Lower lobe of right lung (tissue), 2 donors: Measurements from ENCODE around the gene LRRC43. TPM values are rescaled to one million over a fixed set of nuclear protein-coding genes. Genes with fewer than 3 reads are reported as not detected.
A peak's percentile ranks its signal among the peaks of the same experiment; 100 is the strongest.

Experiments
- ATAC-seq, 2 donors: fragments of 200-7000 bp; cut with Tn5 transposase; one replicate each; pipeline ENCODE4 v1.9.1; 2020 to 2022; ENCODE audit warnings: mild to moderate bottlenecking in 2 of 2, moderate library complexity in 2 of 2
- DNase-seq: peaks from one replicate; pipeline ENCODE4 v3.0.0-alpha.2; 2020
- H3K27ac ChIP-seq: fragments of 200-600 bp; one replicate; pipeline ENCODE4 v1.8.0; 2022
- H3K27me3 ChIP-seq: fragments of 200-600 bp; one replicate; pipeline ENCODE4 v1.8.0; 2022; ENCODE audit warnings: low read depth
- H3K36me3 ChIP-seq: fragments of 200-600 bp; one replicate; pipeline ENCODE4 v1.8.0; 2022; ENCODE audit warnings: mild to moderate bottlenecking
- H3K4me1 ChIP-seq: fragments of 200-600 bp; one replicate; pipeline ENCODE4 v1.8.0; 2022
- H3K4me3 ChIP-seq: fragments of 200-600 bp; one replicate; pipeline ENCODE4 v1.8.0; 2022; ENCODE audit warnings: mild to moderate bottlenecking
- H3K9me3 ChIP-seq: fragments of 200-600 bp; one replicate; pipeline ENCODE4 v1.8.0; 2022
- intact Hi-C: fragments of 100-400 bp; cut with DNase I; formaldehyde crosslinking; loops from one replicate; pipeline ENCODE4 v1.11.0; 2022
- total RNA-seq: library from RNA; stranded (reverse); fragmentation: NEBNext Ultra II Directional; extraction: Animal tissue kit (Norgen Biotek cat#: 25700); gene quantifications from one replicate; pipeline ENCODE4 v1.2.1, GENCODE V29; 2021
- TF ChIP-seq, protein P1 (sequence below): fragments of 200-600 bp; IDR thresholded peaks from one replicate; pipeline ENCODE4 v1.8.0; 2022; ENCODE audit warnings: antibody characterized with exemption, mild to moderate bottlenecking
- donor health status: DM: no; HTN: yes; CAD: no; lungs with severe emphysema.

Gene LRRC43
- total RNA-seq, 1 donor from 2014 or later: 4.2 TPM

DNA sequence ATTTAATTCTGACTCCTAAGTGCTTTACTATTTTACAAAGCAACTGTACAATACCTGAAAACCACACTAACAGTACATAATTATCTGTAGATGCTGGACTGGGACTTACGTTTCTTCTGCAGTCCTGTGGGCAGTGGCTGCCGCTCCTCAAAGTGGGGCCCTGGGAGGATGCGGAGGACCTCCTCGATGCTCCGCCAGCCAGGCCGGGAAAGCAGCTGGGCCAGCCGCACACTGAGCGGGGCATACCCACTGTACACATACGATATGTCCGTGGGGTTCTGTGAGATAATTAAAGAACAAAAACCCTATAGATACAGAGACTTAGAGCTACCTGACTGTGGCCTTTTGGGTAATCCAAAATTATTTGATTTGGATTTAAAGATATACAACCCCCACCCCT, 49.8 kb downstream of the LRRC43 start:
- Histone ChIP-seq H3K27me3 (no peaks in the 10 kb centered on the region), H3K36me3 (peaks cover 89% of the 10 kb centered on the region), H3K27ac (no peak overlapping the region), H3K4me3 (no peak overlapping the region), H3K9me3 (no peaks in the 10 kb centered on the region), H3K4me1 (no peaks in the 10 kb centered on the region)
- intact Hi-C loops: no loop called here
- ATAC-seq: no peak
- TF ChIP-seq, protein P1, sequence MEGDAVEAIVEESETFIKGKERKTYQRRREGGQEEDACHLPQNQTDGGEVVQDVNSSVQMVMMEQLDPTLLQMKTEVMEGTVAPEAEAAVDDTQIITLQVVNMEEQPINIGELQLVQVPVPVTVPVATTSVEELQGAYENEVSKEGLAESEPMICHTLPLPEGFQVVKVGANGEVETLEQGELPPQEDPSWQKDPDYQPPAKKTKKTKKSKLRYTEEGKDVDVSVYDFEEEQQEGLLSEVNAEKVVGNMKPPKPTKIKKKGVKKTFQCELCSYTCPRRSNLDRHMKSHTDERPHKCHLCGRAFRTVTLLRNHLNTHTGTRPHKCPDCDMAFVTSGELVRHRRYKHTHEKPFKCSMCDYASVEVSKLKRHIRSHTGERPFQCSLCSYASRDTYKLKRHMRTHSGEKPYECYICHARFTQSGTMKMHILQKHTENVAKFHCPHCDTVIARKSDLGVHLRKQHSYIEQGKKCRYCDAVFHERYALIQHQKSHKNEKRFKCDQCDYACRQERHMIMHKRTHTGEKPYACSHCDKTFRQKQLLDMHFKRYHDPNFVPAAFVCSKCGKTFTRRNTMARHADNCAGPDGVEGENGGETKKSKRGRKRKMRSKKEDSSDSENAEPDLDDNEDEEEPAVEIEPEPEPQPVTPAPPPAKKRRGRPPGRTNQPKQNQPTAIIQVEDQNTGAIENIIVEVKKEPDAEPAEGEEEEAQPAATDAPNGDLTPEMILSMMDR: no peak
- no peak for DNase-seq

DNA sequence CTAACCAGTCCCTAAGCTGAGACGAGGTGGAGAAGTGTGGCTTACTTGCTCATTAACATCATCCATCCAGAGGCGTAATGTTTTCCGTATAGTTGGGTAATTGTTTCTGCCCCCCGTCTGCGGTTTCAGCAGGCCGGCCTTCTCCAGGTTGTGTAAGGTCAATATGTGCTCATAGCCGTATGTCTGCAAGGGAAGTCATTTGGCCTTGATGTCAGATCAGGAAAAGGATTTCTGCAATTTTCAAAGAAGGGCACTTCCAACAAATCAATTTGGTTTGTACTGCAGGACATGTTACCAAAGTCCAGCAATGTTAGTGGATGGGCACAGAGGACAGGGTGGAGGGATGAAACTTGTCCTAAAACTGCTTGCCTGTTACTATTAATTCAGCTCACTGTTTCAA, 52.8 kb downstream of the LRRC43 start:
- TF ChIP-seq, protein P1: no peak
- Histone ChIP-seq H3K36me3 (peaks cover 95% of the 10 kb centered on the region), H3K9me3 (no peaks in the 10 kb centered on the region), H3K27ac (no peak overlapping the region), H3K4me3 (no peak overlapping the region), H3K4me1 (no peaks in the 10 kb centered on the region), H3K27me3 (no peaks in the 10 kb centered on the region)
- DNase-seq (no peak), ATAC-seq (no peak)
- intact Hi-C loops: no loop called here

DNA sequence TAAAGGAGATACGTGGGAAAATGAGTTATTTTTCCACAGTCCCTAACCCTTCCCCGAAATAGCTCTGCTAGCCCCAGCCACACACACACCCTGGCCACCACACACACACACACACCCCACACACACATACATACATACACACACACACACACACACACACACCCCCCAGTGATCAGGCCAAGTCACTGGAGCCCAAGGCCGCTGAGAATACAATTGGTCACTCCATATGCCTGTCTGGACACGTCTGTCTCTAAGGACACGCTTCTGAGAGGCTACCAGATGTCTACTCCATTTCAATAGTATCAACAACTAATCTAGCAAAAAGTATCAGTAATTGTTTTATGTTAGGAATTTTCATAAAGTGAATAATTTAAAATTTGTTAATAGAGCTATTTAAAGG, 55.9 kb downstream of the LRRC43 start:
- TF ChIP-seq, protein P1: no peak
- Histone ChIP-seq H3K27me3 (no peaks in the 10 kb centered on the region), H3K36me3 (peaks cover 94% of the 10 kb centered on the region), H3K4me1 (no peaks in the 10 kb centered on the region), H3K4me3 (no peak overlapping the region), H3K9me3 (no peaks in the 10 kb centered on the region), H3K27ac (no peak overlapping the region)
- DNase-seq (no peak), ATAC-seq (no peak)
- intact Hi-C loops: no loop called here

DNA sequence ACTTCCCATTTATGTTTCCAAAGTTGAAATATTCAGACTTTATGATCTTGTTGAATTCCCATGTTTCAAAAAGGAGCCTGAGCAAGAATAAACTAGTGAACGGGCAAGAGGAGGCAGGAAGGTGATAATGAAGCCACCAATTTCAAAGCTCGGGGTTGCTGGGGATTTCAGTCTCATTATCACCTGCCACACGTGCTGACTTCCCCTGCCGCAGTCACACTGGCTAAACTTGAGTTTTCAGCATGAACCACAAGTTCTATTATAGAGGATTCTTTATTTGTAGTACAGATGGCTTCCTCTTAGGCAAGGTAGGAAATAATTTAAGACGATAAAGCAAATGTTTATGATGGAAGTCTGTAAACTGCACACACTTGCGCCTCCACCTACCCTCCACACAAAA, 61.0 kb downstream of the LRRC43 start:
- DNase-seq (no peak), ATAC-seq (no peak)
- Histone ChIP-seq H3K27ac (no peak overlapping the region), H3K4me1 (no peaks in the 10 kb centered on the region), H3K27me3 (no peaks in the 10 kb centered on the region), H3K9me3 (no peaks in the 10 kb centered on the region), H3K4me3 (no peak overlapping the region), H3K36me3 (peaks cover 78% of the 10 kb centered on the region)
- intact Hi-C loops: no loop called here
- TF ChIP-seq, protein P1: no peak

DNA sequence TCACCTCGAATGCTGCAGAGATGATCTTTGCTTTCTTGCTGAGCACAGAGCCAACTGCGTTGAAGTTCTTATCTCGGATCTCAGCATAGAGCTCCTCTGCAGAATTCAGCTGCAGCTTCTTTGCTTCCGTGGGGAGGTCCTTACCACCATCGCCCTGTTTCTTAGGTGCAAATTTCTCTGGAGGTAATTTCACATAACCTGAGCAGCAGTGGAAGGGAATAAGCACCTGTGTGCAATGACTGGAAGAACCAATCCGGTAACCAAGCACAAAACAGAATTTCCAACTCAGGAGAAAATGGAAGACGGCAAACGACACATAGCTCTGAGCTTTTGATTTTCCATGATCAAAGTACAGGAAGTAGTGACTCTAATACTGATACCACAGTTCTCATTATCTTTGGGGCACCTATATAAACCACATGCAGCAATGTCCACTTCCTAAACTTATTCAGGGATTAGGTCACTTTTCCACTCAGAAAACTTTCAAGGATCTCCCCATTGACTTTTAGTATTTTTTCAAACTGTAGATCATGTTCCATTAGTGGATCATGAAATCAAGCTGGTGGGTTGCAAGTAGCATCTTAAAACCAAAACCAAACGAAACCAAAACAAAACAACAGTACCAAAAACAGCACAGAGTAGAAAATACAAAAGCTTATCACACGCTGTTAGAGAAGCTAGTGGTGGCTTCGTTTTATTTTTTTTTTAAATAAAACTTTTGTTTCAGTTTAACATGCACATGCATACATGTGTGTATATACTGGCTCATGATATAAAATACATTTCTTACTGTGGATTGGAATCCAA, 61.8 kb downstream of the LRRC43 start:
- Histone ChIP-seq H3K9me3 (no peaks in the 10 kb centered on the region), H3K4me1 (no peaks in the 10 kb centered on the region), H3K27ac (peak overlapping the region; percentile 16), H3K36me3 (peaks cover 78% of the 10 kb centered on the region), H3K4me3 (peak overlapping the region; percentile 3), H3K27me3 (no peaks in the 10 kb centered on the region)
- ATAC-seq (no peak), DNase-seq (no peak)
- TF ChIP-seq, protein P1: no peak
- intact Hi-C loops: no loop called here
